Stimulated activated CD8-positive, alpha-beta memory T cell treated with anti-CD3 and anti-CD28 coated beads, Interleukin-7, amount 100 ng/mL, for 4 hours (primary cell): Measurements from ENCODE around the gene CEBPB.

Experiments used
- DNase-seq, 2 donors: peaks; one replicate each; pipeline ENCODE4 v3.0.0-alpha.2; 2020; ENCODE audit warnings: low read depth in 2 of 2

Gene CEBPB

GRCh38 chr20:50213531-50214106 lies 23.0 kb downstream of the CEBPB start:
- no peak for DNase-seq

GRCh38 chr20:50214226-50215024 lies 23.8 kb downstream of the CEBPB start:
- DNase-seq: no peak

GRCh38 chr20:50215101-50215690 lies 24.6 kb downstream of the CEBPB start:
- no peak for DNase-seq

GRCh38 chr20:50215926-50216325 lies 25.3 kb downstream of the CEBPB start:
- DNase-seq: no peak

- no peak for DNase-seq
Observed at GRCh38 chr20:50216543-50217206, 26.0 kb downstream of the CEBPB start.

- no peak for DNase-seq
Observed at GRCh38 chr20:50217207-50217949, 26.7 kb downstream of the CEBPB start.

GRCh38 chr20:50218987-50219435 lies 28.4 kb downstream of the CEBPB start:
- DNase-seq: no peak

GRCh38 chr20:50219600-50219999 lies 29.0 kb downstream of the CEBPB start:
- no peak for DNase-seq

- no peak for DNase-seq
Observed at GRCh38 chr20:50220093-50220893, 29.7 kb downstream of the CEBPB start.

GRCh38 chr20:50220894-50221365 lies 30.3 kb downstream of the CEBPB start:
- no peak for DNase-seq

GRCh38 chr20:50221501-50222308 lies 31.1 kb downstream of the CEBPB start:
- no peak for DNase-seq

- DNase-seq: no peak
Observed at GRCh38 chr20:50222309-50223038, 31.8 kb downstream of the CEBPB start.

GRCh38 chr20:50223039-50224005 lies 32.7 kb downstream of the CEBPB start:
- DNase-seq: no peak

GRCh38 chr20:50224052-50224451 lies 33.4 kb downstream of the CEBPB start:
- DNase-seq: no peak

GRCh38 chr20:50224531-50225255 lies 34.1 kb downstream of the CEBPB start:
- no peak for DNase-seq

GRCh38 chr20:50226093-50226974 lies 35.7 kb downstream of the CEBPB start:
- DNase-seq: peak; percentile 1 to 16
